Progenitor cell of endocrine pancreas (in vitro differentiated cells): ENCODE data around the gene LRP5. TPM values are rescaled to one million over a fixed set of nuclear protein-coding genes. Genes with fewer than 3 reads are reported as not detected.
"Not testable (repeated sequence)": the region's sequence is repeated elsewhere in the genome, so short reads cannot be mapped to it uniquely, and the experiment has no call there.

ENCODE experiments used
- DNase-seq: peaks from one replicate; pipeline ENCODE4 v3.0.0; 2021; ENCODE audit warnings: low spot score; ENCODE audit not compliant: unreplicated experiment
- H3K27ac Mint-ChIP-seq: 2 replicates; pipeline ENCODE4 v1.8.0; 2021; ENCODE audit warnings: mild to moderate bottlenecking, moderate library complexity, mixed read lengths
- H3K27me3 Mint-ChIP-seq: 2 replicates; pipeline ENCODE4 v1.8.0; 2021; ENCODE audit warnings: mixed read lengths
- H3K36me3 Mint-ChIP-seq: 2 replicates; pipeline ENCODE4 v1.8.0; 2022; ENCODE audit warnings: mixed read lengths; ENCODE audit not compliant: insufficient read depth
- H3K4me1 Mint-ChIP-seq: 2 replicates; pipeline ENCODE4 v1.8.0; 2021; ENCODE audit warnings: low read depth, mixed read lengths
- H3K4me3 Mint-ChIP-seq: 2 replicates; pipeline ENCODE4 v1.8.0; 2021; ENCODE audit warnings: low read depth, mild to moderate bottlenecking, moderate library complexity, mixed read lengths
- H3K9me3 Mint-ChIP-seq: 2 replicates; pipeline ENCODE4 v1.8.0; 2021; ENCODE audit warnings: low read depth, mixed read lengths
- total RNA-seq: library from RNA; stranded (reverse); gene quantifications from 2 replicates; pipeline ENCODE4 v1.2.1, GENCODE V29; 2021
- TF ChIP-seq, protein P1 (sequence below): fragments of 200-600 bp; sonication (generic); IDR thresholded peaks from one replicate; pipeline ENCODE4 v1.5.0; 2021; ENCODE audit warnings: antibody characterized with exemption, mild to moderate bottlenecking; ENCODE audit not compliant: unreplicated experiment

LRP5 gene
- total RNA-seq, 1 donor from 2014 or later, result 115 TPM

DNA sequence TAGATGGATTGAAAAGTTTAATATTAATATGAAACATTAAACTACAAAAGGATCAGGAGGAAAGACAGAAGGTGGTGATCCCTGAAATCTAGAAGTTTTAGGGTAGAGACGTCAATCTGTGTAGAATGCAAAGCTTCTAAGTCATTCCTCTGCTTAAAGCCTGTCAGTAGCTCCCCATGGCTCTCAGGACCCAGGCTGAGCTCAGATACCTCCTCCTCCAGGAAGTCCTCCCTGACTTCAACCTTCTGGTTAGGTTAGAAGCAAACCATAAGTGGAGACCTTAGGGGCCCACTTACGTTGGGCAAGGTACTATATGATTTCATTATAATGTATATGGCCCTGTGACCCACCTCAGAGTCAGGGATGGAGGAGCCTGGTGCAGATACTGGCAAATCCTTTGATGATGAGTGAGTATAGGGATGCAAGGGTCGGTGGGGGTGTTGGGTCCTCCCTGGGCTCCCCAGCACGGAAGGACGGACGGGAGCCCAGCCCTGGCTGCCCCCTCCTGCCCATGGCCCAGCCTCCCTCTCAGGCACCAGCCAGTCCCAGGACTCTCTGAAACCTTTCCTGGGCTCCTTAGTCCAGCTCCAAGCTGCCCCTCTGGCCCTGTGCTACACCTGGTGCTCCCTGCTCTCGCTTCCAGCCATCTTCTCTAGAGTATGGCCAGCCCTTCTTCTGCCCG, 145.0 kb downstream of the LRP5 start:
- H3K27ac Mint-ChIP-seq, result no peak overlapping the region
- H3K27me3 Mint-ChIP-seq, result peaks cover 5% of the 10 kb centered on the region
- H3K9me3 Mint-ChIP-seq, result no peaks in the 10 kb centered on the region
- TF ChIP-seq, protein P1, sequence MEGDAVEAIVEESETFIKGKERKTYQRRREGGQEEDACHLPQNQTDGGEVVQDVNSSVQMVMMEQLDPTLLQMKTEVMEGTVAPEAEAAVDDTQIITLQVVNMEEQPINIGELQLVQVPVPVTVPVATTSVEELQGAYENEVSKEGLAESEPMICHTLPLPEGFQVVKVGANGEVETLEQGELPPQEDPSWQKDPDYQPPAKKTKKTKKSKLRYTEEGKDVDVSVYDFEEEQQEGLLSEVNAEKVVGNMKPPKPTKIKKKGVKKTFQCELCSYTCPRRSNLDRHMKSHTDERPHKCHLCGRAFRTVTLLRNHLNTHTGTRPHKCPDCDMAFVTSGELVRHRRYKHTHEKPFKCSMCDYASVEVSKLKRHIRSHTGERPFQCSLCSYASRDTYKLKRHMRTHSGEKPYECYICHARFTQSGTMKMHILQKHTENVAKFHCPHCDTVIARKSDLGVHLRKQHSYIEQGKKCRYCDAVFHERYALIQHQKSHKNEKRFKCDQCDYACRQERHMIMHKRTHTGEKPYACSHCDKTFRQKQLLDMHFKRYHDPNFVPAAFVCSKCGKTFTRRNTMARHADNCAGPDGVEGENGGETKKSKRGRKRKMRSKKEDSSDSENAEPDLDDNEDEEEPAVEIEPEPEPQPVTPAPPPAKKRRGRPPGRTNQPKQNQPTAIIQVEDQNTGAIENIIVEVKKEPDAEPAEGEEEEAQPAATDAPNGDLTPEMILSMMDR, result no peak
- no peaks in the 10 kb centered on the region for H3K36me3 Mint-ChIP-seq
- no peak overlapping the region for H3K4me3 Mint-ChIP-seq
- DNase-seq, result no peak
- peaks cover 12% of the 10 kb centered on the region for H3K4me1 Mint-ChIP-seq

DNA sequence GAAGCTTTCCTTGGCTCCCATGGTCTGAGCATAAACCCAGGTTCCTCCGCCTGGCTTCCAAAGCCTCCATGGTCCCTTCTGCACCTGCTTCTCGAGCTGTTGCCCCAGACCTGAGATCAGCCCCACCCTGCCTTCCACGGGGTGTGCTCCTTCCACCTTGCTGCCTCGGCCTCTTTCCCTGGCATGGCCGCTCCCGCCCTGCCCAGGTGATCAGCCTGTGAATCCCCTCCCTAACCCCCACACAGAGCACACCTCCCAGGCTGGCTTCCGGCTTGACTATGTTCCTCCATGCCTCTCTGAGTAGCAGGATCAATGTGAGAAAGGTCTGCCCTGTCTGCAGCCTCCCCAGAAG, 145.5 kb downstream of the LRP5 start:
- Mint-ChIP-seq H3K36me3 (peaks cover 3% of the 10 kb centered on the region), H3K4me3 (peak overlapping the region; percentile 29), H3K4me1 (peaks cover 17% of the 10 kb centered on the region), H3K9me3 (no peaks in the 10 kb centered on the region), H3K27ac (peak overlapping the region; percentile 30), H3K27me3 (peaks cover 5% of the 10 kb centered on the region)
- TF ChIP-seq, protein P1, result no peak
- no peak for DNase-seq

DNA sequence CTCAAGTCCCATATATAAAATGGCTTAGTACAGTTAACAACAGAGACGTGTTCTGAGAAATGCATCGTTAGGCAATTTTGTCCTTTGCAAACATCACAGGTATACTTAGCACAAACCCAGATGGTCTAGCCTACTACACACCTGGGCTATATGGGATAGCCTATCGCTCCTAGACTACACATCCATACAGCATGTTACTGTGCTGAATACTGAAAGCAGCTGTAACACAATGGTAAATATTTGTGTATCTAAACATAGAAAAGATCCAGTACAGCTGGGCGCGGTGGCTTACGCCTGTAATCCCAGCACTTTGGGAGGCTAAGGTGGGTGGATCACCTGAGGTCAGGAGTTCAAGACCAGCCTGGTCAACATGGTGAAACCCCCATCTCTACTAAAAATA, 145.9 kb downstream of the LRP5 start:
- H3K27me3 Mint-ChIP-seq, DNase-seq, H3K36me3 Mint-ChIP-seq, H3K9me3 Mint-ChIP-seq: not testable (repeated sequence)
- peak overlapping the region; percentile 67 for H3K27ac Mint-ChIP-seq
- peak overlapping the region; percentile 29 for H3K4me3 Mint-ChIP-seq
- H3K4me1 Mint-ChIP-seq, result peaks cover 17% of the 10 kb centered on the region

DNA sequence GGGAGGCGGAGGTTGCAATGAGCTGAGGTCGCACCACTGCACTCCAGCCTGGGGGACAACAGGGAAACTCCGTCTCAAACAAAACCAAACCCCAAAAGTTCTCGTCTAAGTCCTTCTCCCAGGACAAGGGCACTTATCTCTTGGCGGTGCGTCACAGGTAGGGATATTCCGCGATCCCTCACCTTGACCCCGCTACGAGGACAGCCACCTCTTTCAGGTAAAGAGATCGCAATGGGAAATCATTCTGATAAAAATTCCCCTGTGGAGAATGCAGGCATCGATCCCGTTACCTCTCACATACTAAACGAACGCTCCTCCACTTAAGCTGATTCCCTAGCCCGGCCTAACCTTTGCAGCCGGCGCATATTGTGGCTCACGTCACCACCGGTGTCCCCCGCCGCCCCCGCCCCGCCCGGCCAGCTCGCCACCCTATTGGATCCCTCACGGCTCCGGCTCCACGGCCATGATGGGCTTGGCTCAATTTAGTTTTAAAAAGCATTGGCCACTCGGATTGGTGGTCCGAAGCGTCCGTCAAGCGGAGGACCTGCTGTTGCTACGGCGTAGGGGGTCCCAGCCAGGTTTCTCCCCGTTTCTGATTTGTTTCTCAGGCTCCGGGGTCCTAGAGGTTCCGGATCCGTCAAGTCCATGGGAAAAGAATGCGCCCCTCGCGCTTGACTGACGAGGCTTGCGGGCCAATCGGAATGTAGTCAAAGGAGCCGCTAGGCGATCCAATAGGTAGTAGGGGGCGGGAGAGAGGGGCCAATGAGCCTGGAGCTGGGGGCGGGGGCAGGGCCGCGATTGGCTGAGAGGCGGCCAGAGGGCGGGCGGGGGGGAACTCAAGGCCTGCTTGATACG, 147.7 kb downstream of the LRP5 start:
- peaks cover 5% of the 10 kb centered on the region for H3K27me3 Mint-ChIP-seq
- no peaks in the 10 kb centered on the region for H3K9me3 Mint-ChIP-seq
- H3K4me1 Mint-ChIP-seq, result peaks cover 28% of the 10 kb centered on the region
- TF ChIP-seq, protein P1, result peak; percentile 10
- DNase-seq, result peak; percentile 95
- peak overlapping the region; percentile 82 for H3K4me3 Mint-ChIP-seq
- peaks cover 3% of the 10 kb centered on the region for H3K36me3 Mint-ChIP-seq
- peak overlapping the region; percentile 99 for H3K27ac Mint-ChIP-seq

DNA sequence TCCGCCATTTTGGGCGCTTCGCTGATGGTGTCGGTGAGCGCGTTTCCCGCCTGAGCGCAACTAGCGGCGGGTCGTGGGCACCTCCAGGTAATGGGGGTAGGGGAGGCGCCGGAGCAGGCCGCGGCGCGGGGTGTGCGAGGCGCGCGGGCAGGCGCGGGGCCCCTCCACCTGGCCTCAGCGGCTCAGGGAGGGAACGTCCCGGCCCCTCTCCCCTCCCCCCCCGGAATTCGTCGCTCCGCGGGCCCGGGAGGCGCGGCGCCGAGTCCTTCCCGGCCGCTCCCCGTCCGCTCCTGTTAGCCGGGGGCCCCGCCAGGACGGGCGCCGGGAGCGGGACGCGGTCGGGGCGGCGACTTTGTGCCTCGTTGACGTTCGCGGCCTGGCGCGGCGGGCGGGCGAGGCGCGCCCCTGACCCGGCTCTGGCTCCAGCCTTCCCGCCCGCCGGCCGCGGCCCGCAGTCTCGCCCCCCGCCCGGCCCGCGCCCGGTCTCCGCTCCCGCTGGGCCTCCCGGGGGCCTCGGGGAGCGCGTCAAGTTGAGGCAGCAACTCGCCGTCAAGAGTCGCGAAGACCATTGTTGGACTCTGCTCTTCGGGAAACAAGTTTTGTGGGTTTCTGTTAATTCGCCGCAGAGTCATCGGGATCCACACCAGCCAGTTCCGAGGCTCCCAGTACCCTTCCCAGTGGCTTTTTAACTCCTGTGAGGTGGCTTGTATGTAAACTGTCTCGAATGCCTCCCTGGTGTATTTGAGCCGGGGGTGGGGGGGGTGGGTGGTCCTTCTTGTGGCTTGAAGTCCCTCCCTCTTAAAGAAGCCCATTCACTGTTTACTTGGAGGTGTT, 148.6 kb downstream of the LRP5 start, which contains the start of gene PPP6R3:
Gene PPP6R3 (plus strand): TSS at position 12 of the 834 bp plus-strand sequence. CDS start 76,913 bp downstream, outside the sequence.
- Mint-ChIP-seq H3K36me3 (peaks cover 3% of the 10 kb centered on the region), H3K27me3 (peaks cover under 1% of the 10 kb centered on the region)

More for the DNA sequence above, 148.6 kb downstream of the LRP5 start, which contains the start of gene PPP6R3:
- Mint-ChIP-seq H3K4me1 (peaks cover 37% of the 10 kb centered on the region), H3K27ac (peak within 1 kb of the TSS; percentile 99), H3K9me3 (no peaks in the 10 kb centered on the region), H3K4me3 (peak within 1 kb of the TSS; percentile 92)
- no peak for DNase-seq
- TF ChIP-seq, protein P1, result no peak
